ENCODE data around the gene ING4. TPM values are rescaled to one million over a fixed set of nuclear protein-coding genes. Genes with fewer than 3 reads are reported as not detected.

ING4 gene
- total and polyA plus RNA-seq, 2 of the 13 experiments (the other 11 are each of a cell fraction or from before 2014, with no cell fraction given) = 14.4 to 32.4 TPM

DNA sequence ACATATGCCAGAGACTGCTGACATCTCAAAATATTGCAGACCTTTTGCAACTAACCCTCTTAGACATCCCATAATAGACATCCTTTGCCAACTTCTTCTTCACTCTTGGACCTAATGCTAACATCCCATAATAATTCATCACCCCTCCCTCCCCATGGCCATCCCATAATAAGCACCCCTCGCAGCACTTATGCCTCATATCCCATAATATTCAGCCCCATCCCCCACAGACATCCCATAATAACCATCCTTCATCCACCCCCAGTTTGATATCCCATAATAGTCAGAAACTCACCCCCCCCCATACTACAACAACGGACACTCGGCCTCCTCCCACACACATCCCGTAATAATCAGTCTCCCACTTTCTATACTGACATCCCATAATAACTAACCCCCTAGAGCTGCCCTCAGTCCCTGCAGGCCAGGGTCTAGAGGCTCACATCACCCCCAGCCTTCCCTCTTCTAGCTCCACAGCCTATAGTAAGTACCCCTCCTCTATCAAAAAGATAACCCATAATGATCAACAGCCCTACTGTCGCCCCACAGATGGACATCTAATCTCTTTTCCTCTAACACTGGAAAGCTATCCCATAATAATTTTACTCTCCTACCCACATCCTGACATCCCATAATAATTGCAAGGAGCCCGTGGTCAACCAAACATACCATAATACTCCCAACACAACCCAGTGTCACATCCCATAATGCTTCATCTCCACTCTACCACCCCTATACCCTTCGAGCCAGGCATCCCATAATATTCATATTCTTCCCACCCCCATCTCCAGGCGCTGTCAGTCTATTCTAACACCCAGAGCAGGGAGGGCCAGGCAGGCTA is 54.9 kb downstream of the ING4 start:
- CTCF ChIA-PET (ENCODE audit: low intra/inter-chr PET ratio, low total read pairs) = no interaction called here
- Histone ChIP-seq H3K27ac (ENCODE audit: extremely low read length, insufficient read depth, low read length) (no peak overlapping the region), H3K9me3 (ENCODE audit: low read length) (no peaks in the 10 kb centered on the region), H3K36me3 (replicated peaks in 1 of 2; ENCODE audit: control insufficient read depth in 1 of 2, insufficient read depth in 2 of 2, low read length in 2 of 2) (peaks cover 7 to 14% of the 10 kb centered on the region in 2 experiments; a peak in 4 of 5 replicates), H3K4me3 (replicated peaks in 1 of 3; ENCODE audit: insufficient read depth in 1 of 3, low read depth in 2 of 3, low read length in 3 of 3) (no peak overlapping the region), H3K79me2 (ENCODE audit: insufficient read depth, low read length) (peaks cover 32% of the 10 kb centered on the region), H3K27me3 (ENCODE audit: control insufficient read depth in 1 of 2, insufficient read depth in 2 of 2, low read length in 2 of 2) (no peaks in the 10 kb centered on the region; a peak in 1 of 5 replicates), H2AFZ (ENCODE audit: low read length) (no peak overlapping the region), H3K4me2 (ENCODE audit: low read depth, low read length) (peak overlapping the region; percentile 45), H3K9ac (ENCODE audit: insufficient read depth, low read depth, low read length) (no peak overlapping the region), H4K20me1 (ENCODE audit: insufficient read depth, low read length) (peaks cover 14% of the 10 kb centered on the region), H3K4me1 (ENCODE audit: insufficient read depth, low read length) (peaks cover 58% of the 10 kb centered on the region)
- ATAC-seq (peak; percentile 17), DNase-seq (ENCODE audit: low spot score) (peak; percentile 56), FAIRE-seq (no peak)
- POLR2A ChIA-PET = interaction anchor here (0.7 to 2.1 kb wide), 4 partner anchors 74 to 245 kb away, joined by 3 to 15 read pairs (median 4); partner anchors contain the start of genes COPS7A, GAPDH and ZNF384
- intact Hi-C loops (cut with micrococcal nuclease; ENCODE audit: unreplicated experiment) = loop anchor here (2.0 kb wide), 1 partner anchor 39 kb away; the partner anchor contains the start of gene NOP2
- in situ Hi-C loops (cut with HindIII; ENCODE audit: extremely low pct_ligation_motif_present, low pct_unique_long_range_greater_than_20kb) = no loop called here
- BruUV-seq (replicated peaks) = no TSS peak
- 11% methylated on average over 8 of the region's 8 CpGs for WGBS (ENCODE audit: low lambda C conversion rate)
- peak; percentile 3 for TF ChIP-seq HNRNPK (IDR thresholded peaks at IDR 0.05; ENCODE audit: low read depth, low read length, poor library complexity, severe bottlenecking)
- no peak for TF ChIP-seq SRSF9 (IDR thresholded peaks at IDR 0.05; ENCODE audit: borderline replicate concordance, insufficient read depth, low read depth, low read length, poor library complexity, severe bottlenecking)
- no peak for TF ChIP-seq ZNF446 (CRISPR knock-in tag; IDR thresholded peaks at IDR 0.05)
- peak; percentile 50; the same call in 1 of the 2 replicates for TF ChIP-seq MAFF (IDR thresholded peaks at IDR 0.05; ENCODE audit: low read depth, low read length)
- TF ChIP-seq MAFK (conservative IDR thresholded peaks at IDR 0.05 in 1 of 2, IDR thresholded peaks at IDR 0.05 in 1 of 2; ENCODE audit: low read length in 2 of 2) = peak; percentile 71 to 76
- no peak for TF ChIP-seq GATAD1 (CRISPR knock-in tag; IDR thresholded peaks at IDR 0.05)
- no peak for TF ChIP-seq LCORL (IDR thresholded peaks at IDR 0.05)
- TF ChIP-seq LCORL (CRISPR knock-in tag; IDR thresholded peaks at IDR 0.05) = no peak
- TF ChIP-seq, protein P1, sequence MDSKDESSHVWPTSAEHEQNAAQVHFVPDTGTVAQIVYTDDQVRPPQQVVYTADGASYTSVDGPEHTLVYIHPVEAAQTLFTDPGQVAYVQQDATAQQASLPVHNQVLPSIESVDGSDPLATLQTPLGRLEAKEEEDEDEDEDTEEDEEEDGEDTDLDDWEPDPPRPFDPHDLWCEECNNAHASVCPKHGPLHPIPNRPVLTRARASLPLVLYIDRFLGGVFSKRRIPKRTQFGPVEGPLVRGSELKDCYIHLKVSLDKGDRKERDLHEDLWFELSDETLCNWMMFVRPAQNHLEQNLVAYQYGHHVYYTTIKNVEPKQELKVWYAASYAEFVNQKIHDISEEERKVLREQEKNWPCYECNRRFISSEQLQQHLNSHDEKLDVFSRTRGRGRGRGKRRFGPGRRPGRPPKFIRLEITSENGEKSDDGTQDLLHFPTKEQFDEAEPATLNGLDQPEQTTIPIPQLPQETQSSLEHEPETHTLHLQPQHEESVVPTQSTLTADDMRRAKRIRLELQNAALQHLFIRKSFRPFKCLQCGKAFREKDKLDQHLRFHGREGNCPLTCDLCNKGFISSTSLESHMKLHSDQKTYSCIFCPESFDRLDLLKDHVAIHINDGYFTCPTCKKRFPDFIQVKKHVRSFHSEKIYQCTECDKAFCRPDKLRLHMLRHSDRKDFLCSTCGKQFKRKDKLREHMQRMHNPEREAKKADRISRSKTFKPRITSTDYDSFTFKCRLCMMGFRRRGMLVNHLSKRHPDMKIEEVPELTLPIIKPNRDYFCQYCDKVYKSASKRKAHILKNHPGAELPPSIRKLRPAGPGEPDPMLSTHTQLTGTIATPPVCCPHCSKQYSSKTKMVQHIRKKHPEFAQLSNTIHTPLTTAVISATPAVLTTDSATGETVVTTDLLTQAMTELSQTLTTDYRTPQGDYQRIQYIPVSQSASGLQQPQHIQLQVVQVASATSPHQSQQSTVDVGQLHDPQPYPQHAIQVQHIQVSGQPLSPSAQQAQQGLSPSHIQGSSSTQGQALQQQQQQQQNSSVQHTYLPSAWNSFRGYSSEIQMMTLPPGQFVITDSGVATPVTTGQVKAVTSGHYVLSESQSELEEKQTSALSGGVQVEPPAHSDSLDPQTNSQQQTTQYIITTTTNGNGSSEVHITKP (CRISPR knock-in tag; IDR thresholded peaks at IDR 0.05; ENCODE audit: low read depth) = no peak
- TF ChIP-seq MEF2D (CRISPR knock-in tag; IDR thresholded peaks at IDR 0.05) = no peak
- TF ChIP-seq FOXC1 (CRISPR knock-in tag; IDR thresholded peaks at IDR 0.05; ENCODE audit: borderline replicate concordance) = no peak
- TF ChIP-seq ZNF674 (CRISPR knock-in tag; IDR thresholded peaks at IDR 0.05; ENCODE audit: low read depth) = no peak
- TF ChIP-seq BRD4 (CRISPR knock-in tag; IDR thresholded peaks at IDR 0.05) = no peak
- TF ChIP-seq, protein P2, sequence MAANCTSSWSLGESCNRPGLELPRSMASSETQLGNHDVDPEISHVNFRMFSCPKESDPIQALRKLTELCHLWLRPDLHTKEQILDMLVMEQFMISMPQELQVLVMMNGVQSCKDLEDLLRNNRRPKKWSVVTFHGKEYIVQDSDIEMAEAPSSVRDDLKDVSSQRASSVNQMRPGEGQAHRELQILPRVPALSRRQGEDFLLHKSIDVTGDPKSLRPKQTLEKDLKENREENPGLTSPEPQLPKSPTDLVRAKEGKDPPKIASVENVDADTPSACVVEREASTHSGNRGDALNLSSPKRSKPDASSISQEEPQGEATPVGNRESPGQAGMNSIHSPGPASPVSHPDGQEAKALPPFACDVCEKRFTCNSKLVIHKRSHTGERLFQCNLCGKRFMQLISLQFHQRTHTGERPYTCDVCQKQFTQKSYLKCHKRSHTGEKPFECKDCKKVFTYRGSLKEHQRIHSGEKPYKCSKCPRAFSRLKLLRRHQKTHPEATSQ (CRISPR knock-in tag; IDR thresholded peaks at IDR 0.05; ENCODE audit: borderline replicate concordance) = no peak
- no peak for TF ChIP-seq ZSCAN22 (CRISPR knock-in tag; IDR thresholded peaks at IDR 0.05)
- TF ChIP-seq ZNF3 (CRISPR knock-in tag; IDR thresholded peaks at IDR 0.05) = no peak
- TF ChIP-seq, protein P3, sequence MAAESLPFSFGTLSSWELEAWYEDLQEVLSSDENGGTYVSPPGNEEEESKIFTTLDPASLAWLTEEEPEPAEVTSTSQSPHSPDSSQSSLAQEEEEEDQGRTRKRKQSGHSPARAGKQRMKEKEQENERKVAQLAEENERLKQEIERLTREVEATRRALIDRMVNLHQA (CRISPR knock-in tag; IDR thresholded peaks at IDR 0.05) = no peak
- no peak for TF ChIP-seq ATF3 (CRISPR knock-in tag; IDR thresholded peaks at IDR 0.05)
- TF ChIP-seq ZNF709 (CRISPR knock-in tag; IDR thresholded peaks at IDR 0.05) = no peak
